WTC11 (cell line): Measurements from ENCODE around the gene CITED4. TPM values are rescaled to one million over a fixed set of nuclear protein-coding genes. Genes with fewer than 3 reads are reported as not detected.

ENCODE experiments used
- ATAC-seq: fragments of 200-7000 bp; cut with Tn5 transposase; 2 replicates; pipeline ENCODE4 v1.10.0; 2021; ENCODE audit warnings: mild to moderate bottlenecking, moderate library complexity
- CTCF ChIA-PET: fragments of 300-600 bp; sonication (Branson Sonifier 250); formaldehyde crosslinking; loops from one replicate; lab custom pipeline; 2021; ENCODE audit warnings: antibody characterized with exemption; lab: Charles Lee
- POLR2A ChIA-PET: fragments of 350-600 bp; sonication (Branson Sonifier 250); formaldehyde crosslinking; loops from one replicate; lab custom pipeline; 2021; ENCODE audit warnings: antibody characterized with exemption; lab: Charles Lee
- DNase-seq: peaks from one replicate; pipeline ENCODE4 v3.0.0; 2021; ENCODE audit warnings: low spot score
- H3K27ac Mint-ChIP-seq: 2 replicates; pipeline ENCODE4 v1.8.0; 2021; ENCODE audit warnings: mixed read lengths
- H3K27me3 Mint-ChIP-seq: 2 replicates; pipeline ENCODE4 v1.8.0; 2021; ENCODE audit warnings: low read depth, mild to moderate bottlenecking, moderate library complexity, mixed read lengths
- H3K36me3 Mint-ChIP-seq: 2 replicates; pipeline ENCODE4 v1.8.0; 2021; ENCODE audit warnings: mixed read lengths
- H3K4me1 Mint-ChIP-seq: 2 replicates; pipeline ENCODE4 v1.8.0; 2022; ENCODE audit warnings: mixed read lengths
- H3K4me3 Mint-ChIP-seq: 2 replicates; pipeline ENCODE4 v1.8.0; 2021; ENCODE audit warnings: mild to moderate bottlenecking, moderate library complexity, mixed read lengths
- H3K9me3 Mint-ChIP-seq: 2 replicates; pipeline ENCODE4 v1.8.0; 2021; ENCODE audit warnings: mixed read lengths
- ATF1 ChIP-seq: sonication (generic); formaldehyde crosslinking; IDR thresholded peaks from 2 replicates; pipeline ENCODE4 v1.8.1; 2023; ENCODE audit warnings: mild to moderate bottlenecking, moderate library complexity, missing genetic modification reagents
- CBFB ChIP-seq: sonication (generic); formaldehyde crosslinking; IDR thresholded peaks from 2 replicates; pipeline ENCODE4 v1.8.1; 2022; ENCODE audit warnings: mild to moderate bottlenecking, low read depth, missing genetic modification reagents
- EMX1 ChIP-seq: fragments of 250-450 bp; sonication (Bioruptor Pico); IDR thresholded peaks from 2 replicates; pipeline ENCODE4 v1.8.0; 2021; ENCODE audit warnings: mild to moderate bottlenecking
- ESRRA ChIP-seq: sonication (generic); formaldehyde crosslinking; IDR thresholded peaks from 2 replicates; pipeline ENCODE4 v1.8.1; 2022; ENCODE audit warnings: mild to moderate bottlenecking, missing genetic modification reagents, borderline replicate concordance
- ETV6 ChIP-seq: sonication (generic); formaldehyde crosslinking; IDR thresholded peaks from 2 replicates; pipeline ENCODE4 v1.8.1; 2022; ENCODE audit warnings: mild to moderate bottlenecking, missing genetic modification reagents
- FOXJ3 ChIP-seq: sonication (generic); formaldehyde crosslinking; IDR thresholded peaks from 2 replicates; pipeline ENCODE4 v1.9.0; 2021; ENCODE audit warnings: missing genetic modification reagents, mild to moderate bottlenecking, borderline replicate concordance
- JUN ChIP-seq: sonication (generic); formaldehyde crosslinking; IDR thresholded peaks from 2 replicates; pipeline ENCODE4 v1.8.0; 2023; ENCODE audit warnings: mild to moderate bottlenecking, missing genetic modification reagents
- MXD4 ChIP-seq: fragments of 250-450 bp; sonication (Bioruptor Pico); IDR thresholded peaks from 2 replicates; pipeline ENCODE4 v1.8.0; 2021; ENCODE audit warnings: mild to moderate bottlenecking, moderate library complexity, borderline replicate concordance
- MYBL2 ChIP-seq: sonication (generic); formaldehyde crosslinking; IDR thresholded peaks from 2 replicates; pipeline ENCODE4 v1.8.1; 2023; ENCODE audit warnings: mild to moderate bottlenecking, moderate library complexity, missing genetic modification reagents
- NFATC4 ChIP-seq: fragments of 250-450 bp; sonication (Bioruptor Pico); IDR thresholded peaks from 2 replicates; pipeline ENCODE4 v1.9.0; 2021; ENCODE audit warnings: mild to moderate bottlenecking
- NR2C2 ChIP-seq: sonication (generic); formaldehyde crosslinking; IDR thresholded peaks from 2 replicates; pipeline ENCODE4 v1.8.0; 2022; ENCODE audit warnings: mild to moderate bottlenecking, missing genetic modification reagents
- RORB ChIP-seq: fragments of 250-450 bp; sonication (Bioruptor Pico); IDR thresholded peaks from 2 replicates; pipeline ENCODE4 v1.9.0; 2021; ENCODE audit warnings: mild to moderate bottlenecking
- SMAD4 ChIP-seq: sonication (generic); formaldehyde crosslinking; IDR thresholded peaks from 2 replicates; pipeline ENCODE4 v1.8.0; 2022; ENCODE audit warnings: mild to moderate bottlenecking, missing genetic modification reagents
- TP53 ChIP-seq: sonication (generic); formaldehyde crosslinking; IDR thresholded peaks from 2 replicates; pipeline ENCODE4 v1.8.1; 2023; ENCODE audit warnings: mild to moderate bottlenecking, missing genetic modification reagents
- ZBTB21 ChIP-seq: sonication (generic); formaldehyde crosslinking; IDR thresholded peaks from 2 replicates; pipeline ENCODE4 v1.8.1; 2023; ENCODE audit warnings: mild to moderate bottlenecking, missing genetic modification reagents, borderline replicate concordance
- ZNF121 ChIP-seq: sonication (generic); formaldehyde crosslinking; IDR thresholded peaks from 2 replicates; pipeline ENCODE4 v1.8.0; 2023; ENCODE audit warnings: missing genetic modification reagents
- ZNF219 ChIP-seq: sonication (generic); formaldehyde crosslinking; IDR thresholded peaks from 2 replicates; pipeline ENCODE4 v1.8.0; 2023; ENCODE audit warnings: missing genetic modification reagents, mild to moderate bottlenecking, borderline replicate concordance
- ZNF263 ChIP-seq: sonication (generic); formaldehyde crosslinking; IDR thresholded peaks from 2 replicates; pipeline ENCODE4 v1.8.1; 2022; ENCODE audit warnings: low read depth, mild to moderate bottlenecking, moderate library complexity, missing genetic modification reagents
- ZNF416 ChIP-seq: fragments of 250-450 bp; sonication (Bioruptor Pico); IDR thresholded peaks from 2 replicates; pipeline ENCODE4 v1.9.0; 2021; ENCODE audit warnings: mild to moderate bottlenecking, inconsistent platforms
- total RNA-seq: library from RNA; stranded (reverse); gene quantifications from 3 replicates; pipeline ENCODE4 v1.2.3, GENCODE V29; 2021
- TF ChIP-seq, protein P1 (sequence below): sonication (generic); formaldehyde crosslinking; IDR thresholded peaks from 2 replicates; pipeline ENCODE4 v1.8.0; 2022; ENCODE audit warnings: mild to moderate bottlenecking, missing genetic modification reagents
- TF ChIP-seq, protein P2 (sequence below): fragments of 200-600 bp; IDR thresholded peaks from 2 replicates; pipeline ENCODE4 v1.8.0; 2022; ENCODE audit warnings: antibody characterized with exemption
- TF ChIP-seq, protein P3 (sequence below): sonication (generic); formaldehyde crosslinking; IDR thresholded peaks from 2 replicates; pipeline ENCODE4 v1.8.1; 2022; ENCODE audit warnings: low read depth, missing genetic modification reagents, borderline replicate concordance
- TF ChIP-seq, protein P4 (sequence below): fragments of 250-450 bp; sonication (Bioruptor Pico); IDR thresholded peaks from 2 replicates; pipeline ENCODE4 v1.8.0; 2021; ENCODE audit warnings: mild to moderate bottlenecking
- TF ChIP-seq, protein P5 (sequence below): sonication (generic); formaldehyde crosslinking; IDR thresholded peaks from 2 replicates; pipeline ENCODE4 v1.8.1; 2022; ENCODE audit warnings: low read depth, mild to moderate bottlenecking, moderate library complexity, missing genetic modification reagents, borderline replicate concordance
- TF ChIP-seq, protein P6 (sequence below): sonication (generic); formaldehyde crosslinking; IDR thresholded peaks from 2 replicates; pipeline ENCODE4 v1.8.0; 2022; ENCODE audit warnings: mild to moderate bottlenecking, missing genetic modification reagents
- TF ChIP-seq, protein P7 (sequence below): sonication (generic); formaldehyde crosslinking; IDR thresholded peaks from 2 replicates; pipeline ENCODE4 v1.8.1; 2023; ENCODE audit warnings: mild to moderate bottlenecking, missing genetic modification reagents
- TF ChIP-seq, protein P8 (sequence below): sonication (generic); formaldehyde crosslinking; IDR thresholded peaks from 2 replicates; pipeline ENCODE4 v1.8.1; 2023; ENCODE audit warnings: mild to moderate bottlenecking, missing genetic modification reagents, moderate library complexity

CITED4 gene
- total RNA-seq, 1 experiment from 2014 or later = 24.6 TPM

DNA sequence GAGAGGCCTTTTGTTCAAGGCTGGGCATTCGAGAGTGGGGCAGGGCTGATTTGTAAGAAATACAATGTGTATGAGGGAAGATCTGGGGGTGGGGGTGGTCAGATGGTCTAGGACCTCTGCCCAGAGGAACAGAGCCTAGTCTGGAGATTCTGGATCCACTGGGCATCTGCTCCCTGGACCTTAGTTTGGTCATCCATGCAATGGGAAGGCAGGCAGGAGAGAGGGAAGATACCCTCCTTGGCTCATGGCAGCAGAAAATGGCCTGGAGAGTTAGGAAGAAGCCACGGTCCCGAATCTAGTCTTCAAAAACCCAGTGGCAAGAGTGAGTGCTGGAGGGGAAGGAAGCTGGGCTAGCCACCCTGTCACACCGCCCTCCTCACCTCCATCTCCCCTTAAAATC, 38.8 kb downstream of the CITED4 start:
- Mint-ChIP-seq H3K4me1 (peaks cover 29% of the 10 kb centered on the region), H3K27me3 (no peaks in the 10 kb centered on the region; the same call in 1 of the 2 replicates), H3K9me3 (no peaks in the 10 kb centered on the region), H3K36me3 (no peaks in the 10 kb centered on the region), H3K27ac (no peak overlapping the region), H3K4me3 (no peak overlapping the region)
- ChIA-PET CTCF (interaction anchor here (0.8 kb wide), 2 partner anchors 50 to 129 kb away, joined by 3 read pairs; no protein-coding TSS in a partner anchor), POLR2A (no interaction called here)
- DNase-seq (no peak), ATAC-seq (no peak)
- TF ChIP-seq EMX1 (CRISPR knock-in tag) (no peak), NR2C2 (no peak), ZBTB21 (CRISPR knock-in tag) (no peak), ZNF263 (no peak), ATF1 (no peak), CBFB (CRISPR knock-in tag) (no peak), ZNF121 (no peak), MYBL2 (CRISPR knock-in tag) (no peak), TP53 (CRISPR knock-in tag) (no peak), NFATC4 (CRISPR knock-in tag) (no peak), ETV6 (CRISPR knock-in tag) (no peak), SMAD4 (CRISPR knock-in tag) (no peak), RORB (CRISPR knock-in tag) (no peak), MXD4 (no peak), FOXJ3 (CRISPR knock-in tag) (no peak)
- TF ChIP-seq, protein P1, sequence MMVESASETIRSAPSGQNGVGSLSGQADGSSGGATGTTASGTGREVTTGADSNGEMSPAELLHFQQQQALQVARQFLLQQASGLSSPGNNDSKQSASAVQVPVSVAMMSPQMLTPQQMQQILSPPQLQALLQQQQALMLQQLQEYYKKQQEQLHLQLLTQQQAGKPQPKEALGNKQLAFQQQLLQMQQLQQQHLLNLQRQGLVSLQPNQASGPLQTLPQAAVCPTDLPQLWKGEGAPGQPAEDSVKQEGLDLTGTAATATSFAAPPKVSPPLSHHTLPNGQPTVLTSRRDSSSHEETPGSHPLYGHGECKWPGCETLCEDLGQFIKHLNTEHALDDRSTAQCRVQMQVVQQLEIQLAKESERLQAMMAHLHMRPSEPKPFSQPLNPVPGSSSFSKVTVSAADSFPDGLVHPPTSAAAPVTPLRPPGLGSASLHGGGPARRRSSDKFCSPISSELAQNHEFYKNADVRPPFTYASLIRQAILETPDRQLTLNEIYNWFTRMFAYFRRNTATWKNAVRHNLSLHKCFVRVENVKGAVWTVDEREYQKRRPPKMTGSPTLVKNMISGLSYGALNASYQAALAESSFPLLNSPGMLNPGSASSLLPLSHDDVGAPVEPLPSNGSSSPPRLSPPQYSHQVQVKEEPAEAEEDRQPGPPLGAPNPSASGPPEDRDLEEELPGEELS (CRISPR knock-in tag) = no peak
- TF ChIP-seq, protein P2, sequence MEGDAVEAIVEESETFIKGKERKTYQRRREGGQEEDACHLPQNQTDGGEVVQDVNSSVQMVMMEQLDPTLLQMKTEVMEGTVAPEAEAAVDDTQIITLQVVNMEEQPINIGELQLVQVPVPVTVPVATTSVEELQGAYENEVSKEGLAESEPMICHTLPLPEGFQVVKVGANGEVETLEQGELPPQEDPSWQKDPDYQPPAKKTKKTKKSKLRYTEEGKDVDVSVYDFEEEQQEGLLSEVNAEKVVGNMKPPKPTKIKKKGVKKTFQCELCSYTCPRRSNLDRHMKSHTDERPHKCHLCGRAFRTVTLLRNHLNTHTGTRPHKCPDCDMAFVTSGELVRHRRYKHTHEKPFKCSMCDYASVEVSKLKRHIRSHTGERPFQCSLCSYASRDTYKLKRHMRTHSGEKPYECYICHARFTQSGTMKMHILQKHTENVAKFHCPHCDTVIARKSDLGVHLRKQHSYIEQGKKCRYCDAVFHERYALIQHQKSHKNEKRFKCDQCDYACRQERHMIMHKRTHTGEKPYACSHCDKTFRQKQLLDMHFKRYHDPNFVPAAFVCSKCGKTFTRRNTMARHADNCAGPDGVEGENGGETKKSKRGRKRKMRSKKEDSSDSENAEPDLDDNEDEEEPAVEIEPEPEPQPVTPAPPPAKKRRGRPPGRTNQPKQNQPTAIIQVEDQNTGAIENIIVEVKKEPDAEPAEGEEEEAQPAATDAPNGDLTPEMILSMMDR = no peak
- TF ChIP-seq, protein P3, sequence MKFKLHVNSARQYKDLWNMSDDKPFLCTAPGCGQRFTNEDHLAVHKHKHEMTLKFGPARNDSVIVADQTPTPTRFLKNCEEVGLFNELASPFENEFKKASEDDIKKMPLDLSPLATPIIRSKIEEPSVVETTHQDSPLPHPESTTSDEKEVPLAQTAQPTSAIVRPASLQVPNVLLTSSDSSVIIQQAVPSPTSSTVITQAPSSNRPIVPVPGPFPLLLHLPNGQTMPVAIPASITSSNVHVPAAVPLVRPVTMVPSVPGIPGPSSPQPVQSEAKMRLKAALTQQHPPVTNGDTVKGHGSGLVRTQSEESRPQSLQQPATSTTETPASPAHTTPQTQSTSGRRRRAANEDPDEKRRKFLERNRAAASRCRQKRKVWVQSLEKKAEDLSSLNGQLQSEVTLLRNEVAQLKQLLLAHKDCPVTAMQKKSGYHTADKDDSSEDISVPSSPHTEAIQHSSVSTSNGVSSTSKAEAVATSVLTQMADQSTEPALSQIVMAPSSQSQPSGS (CRISPR knock-in tag) = no peak
- TF ChIP-seq, protein P4, sequence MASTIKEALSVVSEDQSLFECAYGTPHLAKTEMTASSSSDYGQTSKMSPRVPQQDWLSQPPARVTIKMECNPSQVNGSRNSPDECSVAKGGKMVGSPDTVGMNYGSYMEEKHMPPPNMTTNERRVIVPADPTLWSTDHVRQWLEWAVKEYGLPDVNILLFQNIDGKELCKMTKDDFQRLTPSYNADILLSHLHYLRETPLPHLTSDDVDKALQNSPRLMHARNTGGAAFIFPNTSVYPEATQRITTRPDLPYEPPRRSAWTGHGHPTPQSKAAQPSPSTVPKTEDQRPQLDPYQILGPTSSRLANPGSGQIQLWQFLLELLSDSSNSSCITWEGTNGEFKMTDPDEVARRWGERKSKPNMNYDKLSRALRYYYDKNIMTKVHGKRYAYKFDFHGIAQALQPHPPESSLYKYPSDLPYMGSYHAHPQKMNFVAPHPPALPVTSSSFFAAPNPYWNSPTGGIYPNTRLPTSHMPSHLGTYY = no peak
- TF ChIP-seq, protein P5, sequence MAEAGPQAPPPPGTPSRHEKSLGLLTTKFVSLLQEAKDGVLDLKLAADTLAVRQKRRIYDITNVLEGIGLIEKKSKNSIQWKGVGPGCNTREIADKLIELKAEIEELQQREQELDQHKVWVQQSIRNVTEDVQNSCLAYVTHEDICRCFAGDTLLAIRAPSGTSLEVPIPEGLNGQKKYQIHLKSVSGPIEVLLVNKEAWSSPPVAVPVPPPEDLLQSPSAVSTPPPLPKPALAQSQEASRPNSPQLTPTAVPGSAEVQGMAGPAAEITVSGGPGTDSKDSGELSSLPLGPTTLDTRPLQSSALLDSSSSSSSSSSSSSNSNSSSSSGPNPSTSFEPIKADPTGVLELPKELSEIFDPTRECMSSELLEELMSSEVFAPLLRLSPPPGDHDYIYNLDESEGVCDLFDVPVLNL (CRISPR knock-in tag) = no peak

DNA sequence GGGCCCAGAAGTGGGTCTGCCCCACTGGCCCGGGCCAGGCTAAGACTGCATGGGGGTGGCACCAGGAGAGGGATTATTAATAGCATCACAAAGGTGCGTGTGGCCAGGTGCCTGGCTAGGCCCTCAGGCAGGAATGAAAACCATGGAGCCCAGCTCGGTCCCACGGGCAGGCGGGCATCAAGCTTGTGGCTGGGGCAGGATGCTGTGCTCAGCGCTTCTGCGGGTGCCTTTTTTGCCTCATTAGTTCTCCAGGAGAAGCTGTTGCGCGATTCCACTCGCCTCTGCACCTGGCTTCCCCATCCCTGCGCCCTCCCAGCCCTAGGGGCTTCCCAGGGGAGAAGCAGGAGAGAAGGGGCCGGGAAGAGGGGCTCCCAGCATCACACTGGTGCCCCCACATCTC, 39.3 kb downstream of the CITED4 start:
- peaks cover 31% of the 10 kb centered on the region for H3K4me1 Mint-ChIP-seq
- H3K36me3 Mint-ChIP-seq = no peaks in the 10 kb centered on the region
- H3K27me3 Mint-ChIP-seq = peaks cover 3% of the 10 kb centered on the region
- no peak overlapping the region for H3K4me3 Mint-ChIP-seq
- H3K27ac Mint-ChIP-seq = no peak overlapping the region
- no peak for ATAC-seq
- ChIA-PET POLR2A (no interaction called here), CTCF (no interaction called here)
- no peak for DNase-seq
- H3K9me3 Mint-ChIP-seq = no peaks in the 10 kb centered on the region
- TF ChIP-seq ESRRA (CRISPR knock-in tag) (no peak), ZNF416 (CRISPR knock-in tag) (no peak), JUN (CRISPR knock-in tag) (no peak), ZNF219 (CRISPR knock-in tag) (no peak)
- TF ChIP-seq, protein P6, sequence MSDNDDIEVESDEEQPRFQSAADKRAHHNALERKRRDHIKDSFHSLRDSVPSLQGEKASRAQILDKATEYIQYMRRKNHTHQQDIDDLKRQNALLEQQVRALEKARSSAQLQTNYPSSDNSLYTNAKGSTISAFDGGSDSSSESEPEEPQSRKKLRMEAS (CRISPR knock-in tag) = no peak
- TF ChIP-seq, protein P4 = no peak
- TF ChIP-seq, protein P7, sequence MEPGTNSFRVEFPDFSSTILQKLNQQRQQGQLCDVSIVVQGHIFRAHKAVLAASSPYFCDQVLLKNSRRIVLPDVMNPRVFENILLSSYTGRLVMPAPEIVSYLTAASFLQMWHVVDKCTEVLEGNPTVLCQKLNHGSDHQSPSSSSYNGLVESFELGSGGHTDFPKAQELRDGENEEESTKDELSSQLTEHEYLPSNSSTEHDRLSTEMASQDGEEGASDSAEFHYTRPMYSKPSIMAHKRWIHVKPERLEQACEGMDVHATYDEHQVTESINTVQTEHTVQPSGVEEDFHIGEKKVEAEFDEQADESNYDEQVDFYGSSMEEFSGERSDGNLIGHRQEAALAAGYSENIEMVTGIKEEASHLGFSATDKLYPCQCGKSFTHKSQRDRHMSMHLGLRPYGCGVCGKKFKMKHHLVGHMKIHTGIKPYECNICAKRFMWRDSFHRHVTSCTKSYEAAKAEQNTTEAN = no peak
- TF ChIP-seq, protein P8, sequence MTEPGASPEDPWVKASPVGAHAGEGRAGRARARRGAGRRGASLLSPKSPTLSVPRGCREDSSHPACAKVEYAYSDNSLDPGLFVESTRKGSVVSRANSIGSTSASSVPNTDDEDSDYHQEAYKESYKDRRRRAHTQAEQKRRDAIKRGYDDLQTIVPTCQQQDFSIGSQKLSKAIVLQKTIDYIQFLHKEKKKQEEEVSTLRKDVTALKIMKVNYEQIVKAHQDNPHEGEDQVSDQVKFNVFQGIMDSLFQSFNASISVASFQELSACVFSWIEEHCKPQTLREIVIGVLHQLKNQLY (CRISPR knock-in tag) = no peak
